ELR (cell line): ENCODE data around the gene SRC.
"Not testable (repeated sequence)": the region's sequence is repeated elsewhere in the genome, so short reads cannot be mapped to it uniquely, and the experiment has no call there.

ENCODE experiments used
- DNase-seq: peaks from one replicate; pipeline ENCODE4 v3.0.0-alpha.2; 2015; ENCODE audit warnings: low read depth

Gene SRC

DNA sequence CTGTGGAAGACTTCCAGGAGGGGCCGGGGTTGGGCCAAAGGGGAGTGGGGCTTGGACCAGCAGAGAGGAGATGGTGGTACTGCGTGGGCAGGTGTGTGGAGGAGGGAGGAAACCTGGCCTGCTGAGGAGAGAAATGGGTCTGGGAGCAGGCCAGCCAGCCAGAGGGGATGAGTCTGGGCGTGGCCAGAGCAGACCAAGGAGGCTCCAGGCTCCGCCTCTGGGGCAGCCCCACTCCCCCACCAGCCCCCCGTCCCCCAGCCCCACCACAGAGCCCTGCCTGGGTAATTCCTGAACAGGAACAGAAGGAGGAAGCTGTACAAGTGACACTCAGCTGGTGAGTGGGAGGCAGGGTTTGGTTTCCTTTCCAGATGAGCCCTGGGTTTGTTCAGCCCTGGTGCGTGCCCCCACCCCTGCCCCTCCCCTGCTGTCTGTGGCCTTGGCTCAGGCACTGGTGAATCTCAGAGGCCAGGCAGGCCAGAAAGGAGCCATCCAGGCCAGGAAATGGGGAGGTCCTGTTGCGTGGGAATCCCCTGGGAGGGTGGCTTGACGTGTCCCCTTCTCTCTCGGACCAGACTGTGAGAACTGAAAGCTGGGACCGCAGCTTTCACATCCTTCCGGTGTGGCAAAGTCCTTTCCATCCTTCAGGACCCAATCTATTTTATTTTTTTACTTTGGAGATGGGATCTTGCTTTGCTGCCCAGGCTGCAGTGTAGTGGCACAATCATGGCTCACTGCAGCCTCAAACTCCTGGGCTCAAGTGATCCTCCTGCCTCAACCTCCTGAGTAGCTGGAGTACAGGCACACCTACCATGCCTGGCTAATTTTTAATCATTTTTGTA is 9.4 kb upstream of the SRC start:
- DNase-seq = no peak

DNA sequence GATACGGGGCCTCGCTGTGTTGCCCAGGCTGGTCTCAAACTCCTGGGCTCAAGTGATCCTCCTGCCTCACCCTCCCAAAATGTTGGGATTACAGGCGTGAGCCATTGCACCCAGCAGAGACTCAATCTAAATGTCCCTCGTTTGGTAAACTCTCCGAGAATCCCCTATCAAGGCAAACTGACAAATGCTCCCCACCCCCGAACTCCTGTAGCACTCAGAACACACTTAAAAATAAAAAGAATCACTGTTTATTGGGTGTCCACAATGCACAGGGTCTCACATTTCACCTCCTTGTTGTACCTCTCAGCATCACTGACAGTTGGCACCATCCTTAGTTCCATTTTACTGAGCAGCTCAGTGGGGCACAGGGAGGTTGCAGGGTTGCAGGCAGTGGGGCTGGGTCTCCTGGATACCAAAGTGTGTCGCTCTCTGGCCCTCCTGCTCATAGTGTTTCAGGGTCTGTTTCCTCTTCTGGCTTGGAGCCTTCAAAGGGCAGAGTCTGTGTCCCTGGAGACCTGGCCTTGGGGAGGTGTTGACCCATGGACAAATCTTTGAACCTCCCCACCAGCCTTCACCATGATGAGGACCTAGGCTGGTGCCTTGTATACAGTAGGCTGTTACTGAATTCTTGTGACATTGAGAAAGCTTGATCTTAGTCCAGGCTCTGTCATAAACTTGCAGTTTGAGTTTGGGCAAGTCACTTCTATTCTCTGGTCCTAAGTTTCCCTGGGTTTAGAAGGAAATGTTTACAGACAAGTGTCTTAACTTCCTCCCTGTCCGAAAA is 8.5 kb upstream of the SRC start:
- no peak for DNase-seq

DNA sequence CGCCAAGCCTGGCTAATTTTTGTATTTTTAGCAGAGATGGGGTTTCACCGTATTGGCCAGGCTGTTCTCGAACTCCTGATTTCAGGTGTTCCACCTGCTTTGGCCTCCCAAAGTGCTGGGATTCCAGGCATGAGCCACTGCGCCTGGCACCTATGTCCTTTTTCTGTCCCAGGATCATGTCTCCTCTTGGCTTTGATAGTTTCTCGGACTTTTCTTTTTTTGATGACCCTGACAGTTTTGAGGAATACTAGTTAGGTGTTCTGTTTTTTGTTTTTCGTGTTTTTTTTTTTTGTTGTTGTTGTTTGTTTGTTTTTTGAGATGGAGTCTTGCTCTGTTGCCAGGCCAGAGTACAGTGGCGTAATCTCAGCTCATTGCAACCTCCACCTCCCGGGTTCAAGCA is 7.6 kb upstream of the SRC start:
- DNase-seq = not testable (repeated sequence)

DNA sequence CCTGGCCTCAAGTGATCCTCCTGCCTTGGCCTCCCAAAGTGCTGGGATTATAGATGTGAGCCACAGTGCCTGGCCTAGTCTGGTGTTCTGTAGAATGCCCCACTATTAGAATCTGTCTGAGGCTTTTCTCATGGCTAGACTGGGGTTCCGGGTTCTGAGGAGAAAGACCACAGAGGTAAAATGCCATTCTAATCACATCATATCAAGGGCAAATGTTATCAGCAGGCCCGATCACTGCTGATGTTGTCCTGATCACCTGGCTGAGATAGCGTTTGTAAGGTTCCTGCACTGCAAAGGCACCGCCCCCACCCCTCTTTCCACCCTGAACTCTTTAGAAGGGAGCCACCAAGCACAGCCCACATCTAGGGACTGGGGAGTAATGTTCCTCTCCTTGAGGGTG is 6.7 kb upstream of the SRC start:
- DNase-seq = no peak

DNA sequence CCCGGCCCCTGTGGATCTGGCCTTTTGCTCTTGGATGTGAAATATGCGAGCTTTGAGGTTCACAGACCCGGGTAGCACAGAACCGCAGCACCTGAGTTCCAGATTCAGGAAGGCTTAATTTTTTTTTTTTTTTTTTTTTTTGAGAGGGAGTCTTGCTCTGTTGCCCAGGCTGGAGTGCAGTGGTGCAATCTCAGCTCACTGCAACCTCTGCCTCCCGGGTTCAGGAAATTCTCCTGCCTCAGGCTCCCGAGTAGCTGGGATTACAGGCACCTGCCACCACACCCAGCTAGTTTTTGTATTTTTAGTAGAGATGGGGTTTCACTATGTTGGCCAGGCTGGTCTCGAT is 6.2 kb upstream of the SRC start:
- not testable (repeated sequence) for DNase-seq

DNA sequence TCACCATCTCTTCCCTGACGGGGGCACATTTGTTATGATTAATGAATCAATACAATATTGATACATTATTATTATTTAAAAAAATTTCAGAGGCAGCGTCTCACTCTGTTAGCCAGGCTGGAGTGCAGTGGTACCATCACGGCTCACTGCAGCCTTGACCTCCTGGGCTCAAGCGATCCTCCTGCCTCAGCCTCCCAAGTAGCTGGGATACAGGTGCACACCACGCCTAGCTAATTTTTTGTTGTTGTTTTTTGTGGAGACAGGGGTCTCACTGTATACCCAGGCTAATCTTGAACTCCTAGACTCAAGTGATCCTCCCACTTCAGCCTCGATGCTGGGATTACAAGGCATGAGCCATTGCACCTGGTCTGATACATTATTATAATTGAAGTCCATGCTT is 4.9 kb upstream of the SRC start:
- no peak for DNase-seq

DNA sequence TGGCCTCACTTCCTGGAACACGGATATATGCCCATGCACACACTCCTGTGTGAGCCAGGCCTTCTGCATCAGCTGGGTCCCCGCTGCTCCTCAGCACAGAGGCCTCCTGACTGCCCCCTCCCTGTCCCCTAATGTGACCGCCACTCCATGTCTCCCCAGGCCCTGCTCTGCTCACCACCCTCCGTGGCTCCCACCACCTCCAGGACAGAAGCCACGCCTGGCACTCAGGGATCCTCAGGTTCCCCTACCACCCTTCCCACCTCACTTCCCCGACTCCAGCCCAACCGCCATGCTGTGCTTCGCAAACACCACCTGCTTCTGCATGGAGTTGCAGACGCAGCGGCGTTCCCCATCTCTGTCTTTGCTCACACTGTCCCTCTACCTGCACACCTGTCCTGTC is 4.3 kb upstream of the SRC start:
- no peak for DNase-seq

DNA sequence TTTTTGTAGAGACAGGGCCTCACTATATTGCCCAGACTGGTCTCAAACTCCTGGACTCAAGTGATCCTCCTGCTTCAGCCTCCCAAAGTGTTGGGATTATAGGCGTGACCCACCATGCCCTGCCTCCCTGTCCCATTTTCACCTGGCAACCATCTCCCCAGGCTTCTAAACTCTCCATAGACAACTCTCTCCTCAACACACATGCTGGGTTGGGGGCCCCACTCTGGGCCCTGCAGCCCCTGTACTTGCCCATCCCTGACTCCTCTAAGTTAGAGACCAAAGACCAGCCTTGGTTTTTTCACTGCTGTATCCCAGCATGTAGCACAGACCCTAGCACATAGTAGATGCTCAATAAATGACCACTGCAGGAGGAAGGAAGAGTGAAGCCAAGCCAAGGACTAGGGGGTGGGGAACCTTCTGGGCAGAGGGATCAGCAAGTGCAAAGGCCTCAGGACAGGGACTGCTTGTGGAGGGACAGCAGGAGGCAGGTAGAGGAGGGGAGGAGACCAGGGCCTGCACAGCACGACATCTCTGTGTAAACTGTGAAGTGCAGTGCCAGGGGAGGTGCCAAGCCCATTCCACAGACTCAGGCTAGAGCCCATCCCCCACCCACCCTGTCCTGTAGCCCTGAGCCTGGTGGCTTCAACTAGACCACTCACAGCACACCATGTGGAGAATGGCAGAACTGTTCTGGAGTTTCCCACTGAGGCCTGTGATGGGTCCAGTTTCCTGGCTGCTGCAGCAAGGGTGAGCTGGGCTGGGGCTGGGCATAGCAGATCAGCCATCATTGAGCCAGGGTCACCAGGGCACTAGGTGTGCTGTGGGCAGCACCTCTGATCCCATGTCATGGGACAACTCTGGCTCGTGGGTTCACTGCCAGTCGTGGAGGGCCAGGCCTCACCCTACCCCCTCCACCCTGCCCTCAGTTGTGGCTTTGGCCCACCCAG is 3.4 kb upstream of the SRC start:
- peak; percentile 54 for DNase-seq

DNA sequence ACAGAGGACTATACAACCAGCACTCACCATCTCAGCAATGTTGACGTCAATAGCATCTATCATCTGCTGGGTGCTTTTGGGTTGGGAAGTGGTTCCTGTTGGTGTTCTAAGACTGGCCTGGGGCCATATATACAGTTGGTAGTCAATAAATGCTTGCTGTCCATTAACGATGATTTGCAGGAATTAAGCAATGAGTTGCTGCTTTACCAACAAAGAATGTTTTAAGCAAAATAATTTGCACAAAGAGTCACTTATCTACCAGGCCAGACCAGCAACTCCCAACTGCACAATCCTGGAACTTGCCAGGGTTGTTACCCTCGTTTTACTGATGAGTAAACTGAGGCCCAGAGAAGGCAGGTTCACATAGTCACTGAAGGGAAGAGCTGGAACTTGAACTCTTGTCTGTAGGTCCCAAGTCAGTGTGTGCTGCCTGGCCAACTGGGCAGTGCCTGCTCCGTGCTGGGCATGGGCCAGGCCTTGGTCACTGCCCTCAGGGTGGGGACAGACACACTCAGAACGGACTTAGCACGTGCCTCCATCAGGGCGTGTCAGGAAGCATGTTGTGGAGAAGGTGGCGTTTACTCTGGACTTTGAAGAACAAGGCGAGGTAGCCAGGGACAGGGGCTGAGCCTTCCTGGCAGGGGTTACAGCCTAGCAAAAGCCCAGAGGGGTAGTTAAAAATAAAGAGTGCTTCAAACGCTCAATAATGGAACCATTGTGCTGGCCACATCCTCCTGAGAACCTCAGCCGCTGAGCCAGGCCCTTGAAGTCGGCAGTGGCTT is 2.5 kb upstream of the SRC start:
- no peak for DNase-seq

DNA sequence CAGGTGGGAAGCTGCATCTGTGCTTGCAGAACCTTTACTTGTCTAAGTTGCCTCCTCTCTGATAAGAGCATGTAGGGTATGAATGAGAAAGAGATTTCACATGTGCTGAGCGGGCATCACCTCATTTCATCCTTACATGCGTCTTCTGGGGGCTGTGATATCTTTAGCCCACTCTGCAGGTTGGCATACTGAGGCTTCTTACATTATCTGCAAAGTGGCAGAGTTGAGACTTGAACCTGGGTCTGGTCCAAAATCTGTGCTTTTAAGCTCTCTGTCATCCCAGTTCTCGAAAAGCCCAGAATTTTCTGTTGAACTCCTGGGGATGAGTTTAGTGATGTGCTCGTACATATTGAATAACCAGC is 2.0 kb upstream of the SRC start:
- DNase-seq = no peak

DNA sequence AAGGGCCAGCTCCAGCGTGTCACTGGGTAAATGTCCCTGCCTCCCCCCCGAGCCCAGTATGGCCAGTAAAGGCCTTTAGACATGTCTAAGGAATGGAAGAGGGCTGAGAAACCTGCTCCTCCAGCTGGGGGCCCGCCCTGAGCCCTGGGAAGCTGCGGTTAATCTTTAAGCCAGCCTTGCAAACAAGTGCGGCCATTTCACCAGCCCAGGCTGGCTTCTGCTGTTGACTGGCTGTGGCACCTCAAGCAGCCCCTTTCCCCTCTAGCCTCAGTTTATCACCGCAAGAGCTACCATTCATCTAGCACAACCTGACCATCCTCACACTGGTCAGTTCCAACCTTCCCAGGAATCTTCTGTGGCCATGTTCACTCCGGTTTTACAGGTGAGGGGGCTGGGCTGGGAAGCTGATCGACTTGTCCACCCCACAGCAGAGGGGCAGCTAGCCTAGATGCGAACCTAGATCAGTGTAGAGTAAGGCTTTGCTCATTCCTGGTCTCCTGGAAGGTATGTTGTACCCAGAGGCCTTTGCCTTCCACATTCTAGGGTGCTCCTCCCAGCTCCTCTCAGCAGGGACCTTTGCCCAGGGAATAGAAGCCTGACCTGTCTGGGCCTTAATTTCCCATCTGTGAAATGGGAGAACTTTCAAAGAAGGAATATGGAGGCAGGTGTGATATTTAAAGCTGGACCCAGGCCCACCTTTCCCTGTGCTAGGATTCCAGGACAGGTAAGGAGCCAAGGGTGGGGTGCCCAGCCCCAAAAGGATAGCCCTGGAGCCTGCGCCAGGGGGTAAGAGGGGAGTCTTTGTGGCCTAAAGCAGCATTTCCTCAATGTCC is 1.2 kb upstream of the SRC start:
- no peak for DNase-seq

DNA sequence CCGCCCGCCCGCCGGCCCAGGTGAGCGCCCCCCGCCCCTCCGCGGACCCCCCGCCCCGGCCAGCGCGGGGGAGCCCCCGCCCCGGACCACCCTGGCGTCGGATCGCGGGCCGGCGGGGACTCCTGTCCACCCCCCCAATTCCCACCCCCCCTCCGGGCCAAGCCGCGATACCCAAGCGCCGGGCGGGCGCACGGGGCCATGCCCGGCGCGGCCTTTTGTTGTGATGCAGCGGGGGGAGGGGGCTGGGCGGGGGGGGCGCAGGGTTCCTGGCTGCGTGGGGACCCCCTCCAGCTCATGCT is 245 bp downstream of the SRC start:
- peak; percentile 51 for DNase-seq

DNA sequence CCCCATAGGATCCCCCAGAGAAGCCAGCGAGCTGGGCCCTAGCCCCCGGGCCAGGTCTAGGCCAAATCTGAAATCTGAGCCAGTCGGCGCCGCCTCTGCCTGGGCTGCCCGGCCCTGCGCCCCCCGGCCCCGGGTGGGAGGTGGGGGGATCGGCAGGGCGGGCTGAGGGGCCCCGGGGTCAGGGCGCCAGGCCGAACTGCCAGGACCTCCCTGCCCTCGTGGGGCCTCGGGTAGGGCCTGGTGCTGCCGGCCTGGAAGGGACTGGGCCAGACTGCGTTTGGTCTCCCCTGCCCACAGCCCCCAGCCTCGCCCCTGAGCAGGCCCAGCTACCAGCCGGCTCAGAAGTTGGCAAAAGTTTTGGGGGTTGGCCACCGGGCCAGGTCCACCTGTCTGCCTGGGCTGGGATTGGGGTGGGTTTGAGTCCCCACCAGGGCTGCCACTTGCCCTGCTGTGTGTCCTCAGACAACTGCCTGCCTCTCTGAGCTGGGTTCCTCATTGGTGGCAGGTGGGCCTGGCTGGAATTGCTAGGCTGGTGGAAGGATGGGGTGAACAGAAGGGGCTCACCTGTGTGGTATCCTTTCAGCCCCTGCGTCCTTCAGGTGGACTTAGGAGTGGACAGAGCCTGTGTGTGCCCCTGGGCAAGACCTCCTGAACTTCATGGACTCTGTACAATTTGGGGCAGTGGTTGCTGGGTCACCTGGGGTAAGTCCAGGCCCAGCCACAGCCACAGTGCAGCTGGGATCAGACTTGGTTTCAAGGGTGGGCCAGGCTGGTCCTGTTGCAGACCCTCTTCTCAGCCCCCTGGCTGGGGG is 801 bp downstream of the SRC start:
- DNase-seq = no peak

DNA sequence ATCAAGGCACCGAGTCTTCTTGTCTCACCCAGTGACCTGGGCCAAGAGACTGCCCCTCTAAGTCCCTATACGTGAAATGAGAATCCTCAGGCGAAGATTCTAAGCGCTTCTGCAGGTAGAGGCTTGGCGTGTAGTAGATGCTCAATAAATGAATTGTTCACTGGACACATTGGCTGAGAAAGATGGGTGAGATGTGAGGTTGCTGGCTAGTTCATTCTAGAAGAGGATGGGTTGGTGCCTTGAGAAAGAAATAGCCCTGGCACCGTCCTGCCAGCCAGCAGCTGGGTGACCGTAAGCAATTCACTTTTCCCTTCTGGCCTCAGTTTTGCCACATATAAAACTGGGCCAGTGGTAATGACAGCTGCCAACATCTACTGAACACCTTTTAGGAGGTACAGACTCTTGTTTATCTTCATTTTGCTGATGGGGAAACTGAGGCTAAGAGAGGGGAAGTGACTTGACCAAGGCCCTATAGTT is 1.4 kb downstream of the SRC start:
- DNase-seq = no peak

DNA sequence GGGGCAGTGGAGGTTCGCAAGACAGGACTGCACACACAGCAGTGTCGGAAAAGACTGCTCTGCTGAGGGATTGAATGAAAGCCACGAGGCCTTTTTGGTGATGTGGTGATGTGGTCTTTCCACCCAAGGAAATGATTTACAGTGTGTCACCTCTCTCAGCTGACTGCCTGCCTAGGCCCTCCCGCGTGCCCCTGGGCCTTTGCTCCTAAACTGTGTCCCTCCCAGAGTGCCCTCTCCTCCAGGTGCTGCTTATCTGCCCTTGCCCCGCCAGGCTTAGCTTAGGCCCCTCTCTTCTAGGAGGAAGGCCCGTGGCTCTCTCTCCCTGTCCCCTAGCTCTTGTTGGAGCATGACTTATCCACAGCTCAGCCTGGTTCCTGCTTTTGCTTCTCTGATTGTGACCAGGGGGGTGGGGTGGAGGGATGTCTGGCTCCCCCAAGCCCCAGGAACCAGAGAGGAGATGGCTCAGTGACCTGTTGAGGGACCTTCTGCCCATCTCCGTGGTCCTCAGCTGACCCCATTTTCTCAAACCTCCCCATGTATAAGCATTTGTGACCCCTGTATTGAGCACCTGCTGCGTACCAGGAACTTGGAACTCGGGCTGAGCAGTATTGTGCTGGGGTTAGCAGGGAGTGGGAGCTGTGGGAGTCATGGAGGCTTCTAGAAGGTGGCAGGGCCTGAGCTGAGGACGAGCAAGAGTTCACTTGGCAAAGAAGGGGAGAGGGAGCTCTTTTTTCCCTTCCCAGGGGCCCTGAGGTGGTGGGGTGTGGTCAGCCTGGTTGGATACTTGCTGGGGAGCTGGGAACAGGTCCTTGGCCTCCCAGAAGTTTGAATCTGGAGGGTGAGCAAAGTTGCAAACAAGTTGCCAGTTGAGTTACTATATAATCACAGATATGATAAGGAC is 2.2 kb downstream of the SRC start:
- DNase-seq = peak; percentile 36

DNA sequence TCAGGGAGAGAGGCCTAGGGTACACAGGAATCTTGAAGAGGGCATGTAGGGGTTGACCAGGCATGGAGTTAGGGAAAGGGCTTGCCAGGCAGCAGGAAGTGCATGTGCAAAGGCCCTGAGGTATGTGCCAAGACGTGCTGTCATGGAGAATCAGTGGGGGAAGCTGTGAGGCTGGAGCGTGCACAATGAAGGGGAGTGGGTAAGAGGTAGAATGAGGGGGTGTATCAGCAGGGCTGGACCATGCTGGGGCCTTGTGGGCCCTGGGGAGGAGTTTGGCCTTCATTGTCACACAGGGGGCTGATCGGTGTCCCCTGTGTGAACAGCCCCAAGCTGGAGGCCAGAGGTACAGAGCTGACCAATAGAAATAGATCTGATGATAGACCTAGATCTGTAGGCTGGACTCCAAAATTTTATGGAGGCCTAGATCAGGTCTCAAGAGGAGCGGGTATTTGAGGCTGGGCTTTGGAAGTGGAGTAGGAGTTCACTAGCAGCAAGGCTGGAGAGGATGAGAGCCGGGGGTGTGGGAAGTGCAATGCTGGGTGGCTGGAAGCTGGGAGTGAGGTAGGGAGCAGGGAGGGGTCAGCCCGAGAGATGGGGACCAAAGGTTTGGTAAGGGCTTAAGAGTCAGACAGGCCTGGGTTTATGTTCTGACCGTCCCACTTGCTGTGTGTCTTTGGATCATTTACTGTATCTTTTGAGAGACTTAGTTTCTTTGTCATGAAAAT is 3.0 kb downstream of the SRC start:
- no peak for DNase-seq

DNA sequence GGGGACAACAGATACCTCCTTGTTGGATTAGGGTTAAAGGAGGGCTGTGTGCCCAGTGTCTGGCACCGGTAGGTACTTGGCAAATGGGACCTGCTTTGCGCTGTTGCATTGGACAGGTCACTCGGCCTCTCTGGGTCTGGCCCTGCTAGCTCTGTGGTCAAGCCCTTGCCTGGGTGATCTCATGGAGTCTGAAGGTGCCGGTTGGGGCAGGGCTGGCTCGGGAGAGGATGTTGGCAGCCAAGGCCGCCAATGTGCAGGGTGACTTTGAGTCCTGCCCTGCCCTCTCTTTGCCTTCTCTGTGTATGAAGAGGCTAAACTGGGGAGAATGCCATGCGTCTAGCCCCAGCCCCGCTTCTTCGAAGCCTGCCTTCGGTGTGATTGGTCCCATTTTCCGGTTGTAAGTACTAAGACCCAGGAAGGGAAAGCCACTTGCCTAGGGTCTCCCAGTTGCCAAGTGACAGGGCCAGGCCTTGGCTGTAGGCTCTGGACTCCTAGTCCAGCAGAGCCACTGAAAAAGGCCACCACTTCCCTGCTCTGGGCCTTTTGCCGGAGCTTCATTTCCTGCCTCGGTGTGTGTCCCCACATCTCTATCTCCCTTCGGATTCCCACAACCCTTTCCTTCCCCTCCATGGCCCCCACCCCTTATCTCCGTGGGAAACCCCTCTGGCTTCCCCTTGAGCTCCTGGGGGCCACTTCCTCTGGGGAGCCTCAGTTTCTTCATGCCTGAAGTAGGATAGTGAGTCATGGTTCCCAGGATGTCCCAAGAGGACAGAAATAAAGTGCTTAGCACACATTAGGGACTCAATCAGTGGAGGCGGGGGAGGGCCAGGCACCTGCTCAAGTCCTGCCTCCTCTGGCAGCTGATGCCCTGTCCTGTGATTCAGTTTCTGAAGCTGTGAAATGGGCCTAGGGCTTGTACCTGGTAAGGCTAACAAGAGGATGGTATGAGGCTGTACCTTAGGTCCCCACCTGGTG is 3.9 kb downstream of the SRC start:
- DNase-seq = no peak
